Activated naive CD4-positive, alpha-beta T cell treated with anti-CD3 and anti-CD28 coated beads, Interleukin-2, amount 50 U/mL, for 24 hours (primary cell): Measurements from ENCODE around the gene BORCS6.

Experiments
- H3K27ac Mint-ChIP-seq: one replicate; pipeline ENCODE4 v1.8.0; 2021; ENCODE audit warnings: mild to moderate bottlenecking, mixed read lengths
- H3K27me3 Mint-ChIP-seq: one replicate; pipeline ENCODE4 v1.8.0; 2021; ENCODE audit warnings: mixed read lengths
- H3K36me3 Mint-ChIP-seq: one replicate; pipeline ENCODE4 v1.8.0; 2021; ENCODE audit warnings: mixed read lengths
- H3K4me1 Mint-ChIP-seq: one replicate; pipeline ENCODE4 v1.8.0; 2021; ENCODE audit warnings: mixed read lengths
- H3K4me3 Mint-ChIP-seq: one replicate; pipeline ENCODE4 v1.8.0; 2021; ENCODE audit warnings: mild to moderate bottlenecking, mixed read lengths
- H3K9me3 Mint-ChIP-seq: one replicate; pipeline ENCODE4 v1.8.0; 2021; ENCODE audit warnings: mixed read lengths

BORCS6 gene

DNA sequence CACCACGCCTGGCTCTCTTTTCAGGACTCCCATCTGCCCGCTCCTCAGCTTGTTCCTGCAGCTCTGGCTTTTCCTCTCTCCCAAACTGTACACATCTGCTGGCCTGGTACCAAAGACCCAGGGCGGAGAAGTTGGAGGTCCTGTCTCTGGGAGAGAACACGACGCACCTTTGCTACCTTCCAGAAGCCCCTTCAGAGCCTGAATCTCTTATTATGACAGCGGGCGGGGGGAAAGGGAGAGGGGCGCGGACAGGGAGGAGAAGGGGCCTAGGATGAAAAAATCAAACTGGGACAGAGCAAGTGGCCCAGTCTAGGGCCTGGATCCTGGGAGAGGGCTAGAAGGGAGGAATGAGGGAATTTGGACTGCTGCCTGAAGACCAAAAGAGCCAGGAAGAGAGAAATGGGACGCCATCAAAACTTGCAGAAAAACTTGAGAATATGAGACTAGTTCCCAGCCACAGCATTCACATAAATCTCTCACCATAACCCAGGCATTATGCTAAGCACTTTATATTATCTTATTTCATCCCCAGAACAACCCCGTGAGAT is 35.3 kb downstream of the BORCS6 start:
- H3K27me3 Mint-ChIP-seq = no peaks in the 10 kb centered on the region
- H3K4me1 Mint-ChIP-seq = peaks cover 35% of the 10 kb centered on the region
- H3K9me3 Mint-ChIP-seq = no peaks in the 10 kb centered on the region
- H3K27ac Mint-ChIP-seq = no peak overlapping the region
- no peak overlapping the region for H3K4me3 Mint-ChIP-seq
- H3K36me3 Mint-ChIP-seq = peaks cover 1% of the 10 kb centered on the region

DNA sequence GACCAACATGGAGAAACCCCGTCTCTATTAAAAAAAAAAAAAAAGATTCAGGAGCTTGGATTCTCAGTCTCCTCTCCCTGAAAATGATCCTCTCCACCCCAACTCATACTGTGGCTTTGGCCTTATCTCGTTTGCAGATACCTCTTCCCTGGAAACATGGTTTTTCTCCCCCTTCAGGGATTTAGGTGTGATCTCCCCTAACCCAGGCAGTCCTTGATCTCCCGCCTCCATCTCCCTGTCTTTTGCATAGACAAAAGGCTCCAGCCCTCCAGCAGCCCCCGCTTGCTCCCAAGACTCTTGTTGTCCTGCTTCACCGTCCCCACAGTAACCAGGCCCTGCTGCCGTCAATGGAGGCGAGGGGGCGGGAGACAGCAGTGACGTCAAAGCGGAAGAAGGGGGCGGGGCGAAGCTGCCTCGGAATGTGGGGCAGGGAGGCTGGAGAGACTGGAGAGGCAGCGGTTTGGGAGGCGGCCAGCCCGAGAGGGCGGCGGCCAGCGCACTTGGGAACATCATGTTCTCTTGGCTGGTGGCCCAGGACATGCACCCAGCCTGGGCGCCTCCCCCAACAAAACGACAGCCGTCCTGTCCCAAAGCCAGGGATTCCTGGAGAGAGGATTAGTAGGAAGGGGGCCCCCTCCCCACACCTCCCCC is 35.9 kb downstream of the BORCS6 start:
- peaks cover 33% of the 10 kb centered on the region for H3K4me1 Mint-ChIP-seq
- no peaks in the 10 kb centered on the region for H3K27me3 Mint-ChIP-seq
- no peaks in the 10 kb centered on the region for H3K9me3 Mint-ChIP-seq
- no peak overlapping the region for H3K27ac Mint-ChIP-seq
- H3K4me3 Mint-ChIP-seq = no peak overlapping the region
- H3K36me3 Mint-ChIP-seq = peaks cover 1% of the 10 kb centered on the region

DNA sequence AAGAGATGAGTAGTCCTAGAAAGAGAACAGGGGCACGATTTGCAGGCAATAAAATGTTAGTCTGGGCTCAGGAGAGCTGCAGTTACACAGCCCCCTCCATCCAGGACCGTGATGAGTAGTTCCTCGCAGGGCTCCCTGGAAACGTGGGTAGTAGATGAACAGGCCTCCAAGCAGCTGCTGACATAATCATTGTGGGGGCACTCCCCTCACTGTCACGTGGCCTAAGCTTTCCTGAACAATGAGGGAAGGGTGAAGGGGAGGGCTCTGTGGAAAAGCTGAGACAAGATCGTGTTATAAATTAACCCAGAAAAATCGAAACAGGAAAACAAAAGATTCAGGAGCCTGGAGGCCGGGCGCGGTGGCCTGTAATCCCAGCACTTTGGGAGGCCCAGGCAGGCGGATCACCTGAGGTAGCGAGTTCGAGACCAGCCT is 36.4 kb downstream of the BORCS6 start:
- no peaks in the 10 kb centered on the region for H3K9me3 Mint-ChIP-seq
- H3K27me3 Mint-ChIP-seq = no peaks in the 10 kb centered on the region
- H3K4me3 Mint-ChIP-seq = peak overlapping the region; percentile 88
- H3K27ac Mint-ChIP-seq = no peak overlapping the region
- peaks cover 28% of the 10 kb centered on the region for H3K4me1 Mint-ChIP-seq
- peaks cover 2% of the 10 kb centered on the region for H3K36me3 Mint-ChIP-seq

DNA sequence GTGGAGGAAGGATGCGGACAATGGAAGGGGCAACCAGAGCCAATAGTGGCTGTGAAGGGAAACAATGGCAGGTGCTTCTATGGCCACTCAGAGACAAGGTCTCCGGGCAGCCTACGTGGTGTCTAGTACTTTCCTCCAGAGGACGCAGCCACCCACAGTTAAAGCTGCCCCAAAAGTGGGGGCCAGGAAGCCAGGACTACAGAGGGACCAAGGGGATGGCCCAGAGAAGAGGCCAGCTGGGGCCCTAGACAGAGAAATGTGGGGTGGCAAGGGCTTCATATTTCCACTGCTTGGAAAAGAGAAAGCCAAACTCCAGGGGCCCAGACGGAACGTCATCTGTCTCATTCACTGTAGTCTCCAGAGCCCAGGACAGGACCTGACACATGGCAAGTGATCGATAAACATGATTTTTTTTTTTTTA is 36.9 kb downstream of the BORCS6 start:
- Mint-ChIP-seq H3K36me3 (peaks cover 6% of the 10 kb centered on the region), H3K9me3 (no peaks in the 10 kb centered on the region), H3K4me1 (peaks cover 25% of the 10 kb centered on the region), H3K27me3 (no peaks in the 10 kb centered on the region), H3K27ac (no peak overlapping the region), H3K4me3 (peak overlapping the region; percentile 88)

DNA sequence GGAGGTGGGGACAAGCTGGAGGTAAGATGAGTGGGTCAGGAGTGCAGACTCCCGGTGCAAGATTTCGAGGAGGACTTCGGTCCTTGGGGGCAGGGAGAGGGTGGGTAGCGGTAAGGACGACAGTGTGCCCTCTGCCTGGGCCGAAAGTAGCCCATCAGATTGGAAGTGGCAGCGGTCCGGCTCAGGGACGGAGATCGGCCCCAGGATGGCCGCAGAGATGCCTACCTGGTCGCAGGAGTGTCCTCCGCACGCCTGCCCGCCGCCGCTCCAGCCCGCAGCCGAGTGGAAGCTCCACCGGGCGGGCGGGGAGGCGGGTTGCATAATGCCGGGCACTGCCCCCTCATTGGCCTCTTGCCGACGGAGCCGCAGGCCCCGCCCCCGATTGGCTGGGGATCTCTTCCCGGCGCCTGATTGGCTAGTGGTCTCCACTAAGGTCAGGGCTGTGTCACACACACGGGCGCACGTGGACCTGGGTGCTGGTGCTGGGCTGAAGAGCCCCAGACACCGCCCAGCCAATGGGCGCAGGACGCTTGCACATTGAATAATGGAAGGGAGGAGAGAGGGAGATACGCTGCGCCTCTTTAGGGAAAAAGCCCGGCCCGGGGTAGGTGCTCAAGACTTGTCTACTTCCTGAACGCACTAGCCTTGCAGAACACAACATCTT is 37.7 kb downstream of the BORCS6 start, which contains the start of gene PER1:
PER1 (minus strand) TSS at position 293 of the 664 bp plus-strand sequence. CDS start 1,698 bp downstream, outside the sequence.
- H3K27ac Mint-ChIP-seq = peak within 1 kb of the TSS; percentile 83
- H3K4me3 Mint-ChIP-seq = peak within 1 kb of the TSS; percentile 88
- peaks cover 8% of the 10 kb centered on the region for H3K36me3 Mint-ChIP-seq
- no peaks in the 10 kb centered on the region for H3K27me3 Mint-ChIP-seq
- no peaks in the 10 kb centered on the region for H3K9me3 Mint-ChIP-seq
- peaks cover 25% of the 10 kb centered on the region for H3K4me1 Mint-ChIP-seq

DNA sequence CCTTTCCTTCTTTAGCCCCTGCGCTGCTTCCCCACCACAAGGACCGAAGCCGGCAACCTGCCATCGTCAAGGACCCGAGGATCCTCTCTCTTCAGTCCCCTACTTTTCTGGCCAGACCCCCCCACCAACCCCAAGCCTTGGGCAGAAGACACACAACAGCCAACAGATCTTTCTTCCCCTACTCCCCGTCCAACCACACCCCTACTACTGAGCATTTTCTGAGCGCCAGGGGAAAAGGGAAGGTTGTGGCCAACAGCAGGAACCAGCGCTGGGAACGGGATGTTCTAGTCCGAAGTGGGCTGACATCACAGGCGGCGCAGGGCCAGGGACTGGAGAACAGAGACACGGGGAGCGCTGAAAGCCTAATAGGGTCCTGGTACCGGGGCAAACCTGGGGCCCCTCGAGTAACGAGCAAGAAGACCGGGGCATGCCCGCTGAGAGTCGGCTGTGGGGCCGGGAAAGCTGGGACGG is 38.3 kb downstream of the BORCS6 start:
- Mint-ChIP-seq H3K36me3 (peaks cover 10% of the 10 kb centered on the region), H3K9me3 (no peaks in the 10 kb centered on the region)

DNA sequence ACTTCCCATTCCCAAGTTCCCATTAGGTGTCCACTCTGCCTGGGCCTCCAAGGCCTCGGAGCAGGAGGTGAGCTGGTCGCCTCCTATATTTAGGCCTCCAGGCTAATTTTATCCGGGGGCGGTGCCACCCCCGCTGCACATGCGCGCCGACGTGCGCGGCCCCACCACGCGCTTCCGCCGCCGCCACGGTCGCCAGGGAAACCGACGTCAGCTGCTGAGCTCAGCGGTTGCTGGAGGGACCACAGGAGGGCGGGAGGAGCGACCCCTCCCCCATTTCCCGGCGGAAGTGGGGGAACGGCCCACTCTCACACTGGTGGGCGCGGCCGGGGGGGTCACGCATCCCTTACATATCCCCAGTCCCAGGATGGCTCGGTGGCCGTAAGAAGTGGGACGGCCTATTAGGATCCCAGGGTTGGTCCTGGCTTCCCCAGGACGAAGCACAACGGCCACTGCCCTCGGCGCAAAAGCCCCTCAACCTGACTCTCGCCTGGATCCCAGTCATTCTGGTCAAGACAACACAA is 38.8 kb downstream of the BORCS6 start:
- H3K27ac Mint-ChIP-seq = peak overlapping the region; percentile 83

More for the DNA sequence above, 38.3 kb downstream of the BORCS6 start:
- H3K27ac Mint-ChIP-seq = peak overlapping the region; percentile 83
- H3K27me3 Mint-ChIP-seq = no peaks in the 10 kb centered on the region
- peak overlapping the region; percentile 88 for H3K4me3 Mint-ChIP-seq
- peaks cover 29% of the 10 kb centered on the region for H3K4me1 Mint-ChIP-seq

DNA sequence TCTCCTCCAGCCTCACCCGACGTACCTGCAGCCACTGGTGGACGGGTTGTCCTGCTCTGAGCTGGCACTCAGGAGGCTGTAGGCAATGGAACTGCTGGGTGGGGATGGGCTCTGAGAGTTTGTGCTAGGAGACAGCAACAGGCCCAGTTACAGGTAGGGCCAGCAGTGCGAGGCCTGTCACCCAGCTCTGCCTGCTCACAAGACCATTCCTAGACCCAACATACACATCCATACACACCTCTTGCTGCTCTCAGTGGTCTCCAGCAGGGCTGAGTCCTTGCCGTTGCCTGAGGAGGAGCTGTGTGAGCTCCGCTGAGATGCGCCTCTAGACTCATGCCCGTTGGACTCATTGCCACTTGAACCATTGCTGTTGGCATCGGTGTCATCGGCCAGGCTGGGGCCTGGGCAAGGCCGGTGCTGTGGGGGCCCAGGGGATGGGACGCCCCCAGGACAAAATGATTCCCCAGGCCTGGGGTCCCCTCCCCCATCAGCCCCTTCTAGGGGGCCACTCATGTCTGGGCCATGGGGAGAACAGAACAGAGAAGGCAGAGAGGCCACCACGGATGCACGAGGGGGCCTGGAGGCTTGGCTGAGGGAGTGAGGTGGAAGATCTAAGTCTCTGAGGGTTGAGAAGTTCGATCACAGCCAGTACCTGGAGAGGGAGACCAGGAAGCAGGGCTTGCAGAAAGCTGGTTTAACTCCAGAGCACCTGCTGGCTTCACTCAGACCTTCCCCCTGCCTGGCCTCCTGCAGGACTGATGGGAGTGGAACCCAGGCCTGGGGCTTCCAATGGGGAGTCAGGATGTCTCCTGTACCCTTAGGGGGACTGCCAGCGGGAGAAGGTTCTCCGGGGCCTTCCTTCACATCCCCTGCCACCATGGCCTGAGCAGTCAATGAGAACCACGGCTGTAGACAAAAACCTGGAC is 39.5 kb downstream of the BORCS6 start:
- H3K9me3 Mint-ChIP-seq = no peaks in the 10 kb centered on the region
- peak overlapping the region; percentile 88 for H3K4me3 Mint-ChIP-seq
- H3K27me3 Mint-ChIP-seq = no peaks in the 10 kb centered on the region
- peak overlapping the region; percentile 84 for H3K27ac Mint-ChIP-seq
- H3K4me1 Mint-ChIP-seq = peaks cover 32% of the 10 kb centered on the region
- H3K36me3 Mint-ChIP-seq = peaks cover 16% of the 10 kb centered on the region

More for the DNA sequence above, 38.8 kb downstream of the BORCS6 start:
- Mint-ChIP-seq H3K9me3 (no peaks in the 10 kb centered on the region), H3K4me3 (peak overlapping the region; percentile 88), H3K4me1 (peaks cover 32% of the 10 kb centered on the region), H3K36me3 (peaks cover 15% of the 10 kb centered on the region), H3K27me3 (no peaks in the 10 kb centered on the region)

DNA sequence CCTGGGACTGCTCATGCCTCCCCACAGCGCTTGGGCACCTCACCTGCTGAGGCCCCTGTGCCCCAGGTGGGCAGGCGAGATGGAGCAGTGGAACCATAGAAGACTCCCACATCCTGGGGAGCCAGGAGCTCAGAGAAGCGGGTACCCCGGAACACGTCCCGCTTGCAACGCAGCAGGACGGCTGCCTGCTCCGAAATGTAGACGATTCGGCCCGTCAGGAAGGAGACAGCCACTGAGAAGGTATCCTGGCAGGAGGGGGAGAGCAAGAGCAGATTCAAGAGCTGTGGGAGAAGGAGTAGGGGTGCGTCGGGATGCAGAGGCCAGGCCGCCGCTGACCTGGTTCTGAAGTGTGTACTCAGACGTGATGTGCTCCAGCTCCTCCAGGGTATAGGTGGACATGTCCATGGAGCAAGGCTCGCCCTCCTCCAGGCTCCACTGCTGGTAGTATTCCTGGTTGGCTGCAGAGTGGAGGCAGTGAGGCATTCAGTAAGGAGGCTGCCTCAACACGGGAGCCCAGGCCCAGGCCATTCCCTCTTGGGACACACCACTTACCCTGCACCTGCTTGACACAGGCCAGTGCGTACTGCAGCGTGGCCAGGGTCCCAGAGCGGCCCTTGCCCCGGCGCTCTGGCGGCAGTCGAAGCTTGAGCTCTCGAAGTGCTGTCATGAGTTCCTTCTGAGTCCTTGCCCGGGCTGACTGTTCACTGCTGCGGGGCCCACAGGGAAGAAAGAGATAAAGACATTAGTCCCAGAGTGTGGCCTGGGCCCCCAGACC is 40.4 kb downstream of the BORCS6 start:
- Mint-ChIP-seq H3K4me1 (peaks cover 32% of the 10 kb centered on the region), H3K36me3 (peaks cover 16% of the 10 kb centered on the region), H3K27me3 (no peaks in the 10 kb centered on the region), H3K27ac (no peak overlapping the region), H3K9me3 (no peaks in the 10 kb centered on the region), H3K4me3 (peak overlapping the region; percentile 57)

DNA sequence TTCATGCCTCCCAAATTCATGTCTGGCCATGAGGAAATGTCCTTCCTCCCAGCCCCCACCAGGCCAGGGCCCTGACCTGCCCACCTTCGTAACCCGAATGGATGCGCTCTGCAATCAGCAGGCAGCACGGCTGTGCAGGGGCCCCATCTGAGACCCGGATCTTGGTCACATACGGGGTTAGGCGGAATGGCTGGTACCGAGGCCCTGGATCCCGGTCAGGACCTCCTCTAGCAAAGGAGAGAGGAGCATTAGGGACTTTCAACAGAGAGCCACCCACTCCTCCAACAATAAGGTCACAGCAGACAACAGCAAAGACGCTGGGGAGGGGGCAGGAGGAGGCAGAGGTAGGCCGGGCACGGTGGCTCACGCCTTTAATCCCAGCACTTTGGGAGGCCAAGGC is 41.4 kb downstream of the BORCS6 start:
- Mint-ChIP-seq H3K36me3 (peaks cover 16% of the 10 kb centered on the region), H3K4me1 (peaks cover 32% of the 10 kb centered on the region), H3K9me3 (no peaks in the 10 kb centered on the region), H3K4me3 (no peak overlapping the region), H3K27ac (no peak overlapping the region), H3K27me3 (no peaks in the 10 kb centered on the region)

DNA sequence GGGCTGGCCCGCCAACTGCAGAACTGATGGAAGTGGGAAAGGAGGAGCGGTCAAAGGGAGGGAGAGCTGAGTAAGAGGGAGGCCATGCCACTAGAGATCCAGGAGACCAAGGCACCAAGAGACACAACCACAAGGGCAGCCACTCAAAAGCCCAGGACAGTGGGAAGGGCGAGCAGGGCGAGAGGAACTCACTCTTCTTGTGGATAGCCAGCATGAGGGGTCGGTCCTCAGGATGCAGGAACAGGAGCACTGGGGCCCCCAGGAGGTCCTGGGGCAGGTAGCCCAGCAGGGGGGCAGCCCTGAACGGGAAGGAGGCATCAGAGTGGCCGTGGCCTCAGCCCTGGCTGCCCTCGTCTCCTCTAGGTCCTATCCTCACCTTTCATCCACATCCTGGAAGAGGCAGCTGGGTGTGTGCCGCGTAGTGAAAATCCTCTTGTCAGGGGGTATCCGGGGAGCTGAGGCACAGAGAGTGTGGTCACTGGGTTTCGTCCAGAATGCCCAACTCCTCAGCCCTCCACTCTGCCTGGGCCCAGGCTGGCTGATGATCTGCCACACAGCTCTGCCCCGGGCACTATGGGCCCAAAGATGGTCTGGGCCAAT is 42.1 kb downstream of the BORCS6 start:
- peaks cover 16% of the 10 kb centered on the region for H3K36me3 Mint-ChIP-seq
- H3K27me3 Mint-ChIP-seq = no peaks in the 10 kb centered on the region
- no peaks in the 10 kb centered on the region for H3K9me3 Mint-ChIP-seq
- H3K27ac Mint-ChIP-seq = peak overlapping the region; percentile 51
- peaks cover 32% of the 10 kb centered on the region for H3K4me1 Mint-ChIP-seq
- no peak overlapping the region for H3K4me3 Mint-ChIP-seq

DNA sequence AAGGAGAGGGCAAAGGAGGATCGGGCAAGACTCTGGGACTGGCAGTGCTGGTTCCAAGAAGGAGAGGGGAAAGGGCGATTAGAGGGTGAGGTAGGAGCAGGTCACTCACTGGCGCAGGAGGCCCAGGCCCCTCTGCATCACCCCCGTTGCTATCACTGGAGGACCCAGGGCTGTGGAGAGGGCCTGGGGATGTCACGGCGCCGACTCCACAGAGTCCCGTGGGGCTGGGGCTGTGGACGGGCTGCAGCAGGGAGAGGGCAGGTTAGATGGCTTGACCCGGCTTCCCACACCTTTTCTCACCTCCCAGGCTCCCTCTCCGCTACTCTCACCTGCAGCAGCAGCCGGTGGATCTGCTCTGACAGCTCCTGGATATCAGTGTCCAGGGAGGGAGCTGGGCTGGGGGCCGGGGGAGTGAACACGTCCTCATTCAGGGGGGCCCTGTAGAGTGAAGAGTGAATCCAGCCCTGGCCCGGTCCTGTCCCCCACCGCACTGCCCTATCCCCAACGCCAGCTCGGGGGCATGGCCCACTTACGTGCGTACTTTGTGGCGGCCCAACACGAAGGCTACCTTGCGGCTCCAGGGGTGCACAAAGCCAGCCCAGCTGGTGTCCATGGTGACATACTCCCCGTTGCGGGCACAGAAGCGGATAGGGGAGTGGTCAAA is 42.7 kb downstream of the BORCS6 start:
- Mint-ChIP-seq H3K9me3 (no peaks in the 10 kb centered on the region), H3K4me1 (peaks cover 32% of the 10 kb centered on the region), H3K4me3 (no peak overlapping the region), H3K27ac (peak overlapping the region; percentile 51), H3K27me3 (no peaks in the 10 kb centered on the region), H3K36me3 (peaks cover 14% of the 10 kb centered on the region)

DNA sequence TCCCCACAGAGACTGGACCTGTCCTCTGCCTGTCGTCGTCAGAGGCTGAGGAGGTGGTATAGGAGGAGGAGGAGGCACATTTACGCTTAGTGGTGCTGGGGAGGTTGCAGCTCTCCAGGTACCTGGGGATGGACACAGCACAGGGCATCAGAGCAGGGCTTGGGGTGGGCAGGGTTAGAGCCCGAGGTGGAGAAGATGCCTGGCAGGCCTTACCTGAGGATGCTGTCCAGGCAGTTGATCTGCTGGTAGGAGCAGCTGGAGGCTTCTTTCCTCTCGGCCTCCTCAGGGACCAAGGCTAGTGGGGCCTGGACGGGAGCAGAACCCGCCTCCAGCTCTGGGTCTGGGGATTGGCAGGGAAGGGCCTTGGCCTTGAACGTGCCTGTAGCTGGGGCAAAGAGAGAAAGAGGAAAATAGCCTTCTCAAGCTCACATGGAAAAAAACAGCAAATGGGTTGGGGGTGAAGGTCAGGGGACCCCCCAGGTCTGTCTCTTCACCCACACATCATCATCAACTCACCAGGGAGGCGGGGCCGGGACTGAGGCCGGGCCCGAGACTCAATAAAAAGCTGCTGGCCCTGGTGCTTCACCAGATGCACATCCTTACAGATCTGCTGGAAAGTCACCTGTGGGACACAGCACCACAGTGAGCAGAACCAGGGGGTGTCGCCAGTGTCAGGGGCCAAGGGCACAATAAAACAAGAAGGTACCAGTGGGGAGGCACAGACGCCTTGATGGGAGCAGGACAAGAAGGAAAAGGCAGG is 43.4 kb downstream of the BORCS6 start:
- Mint-ChIP-seq H3K9me3 (no peaks in the 10 kb centered on the region), H3K27ac (peak overlapping the region; percentile 74), H3K36me3 (peaks cover 14% of the 10 kb centered on the region), H3K4me3 (no peak overlapping the region), H3K27me3 (no peaks in the 10 kb centered on the region), H3K4me1 (peaks cover 28% of the 10 kb centered on the region)
